NCI-H1436 treated with DMSO at 0.1 percent for 48 hours (cell line): Measurements from ENCODE around the gene SBNO2.
"Not testable (repeated sequence)": the region's sequence is repeated elsewhere in the genome, so short reads cannot be mapped to it uniquely, and the experiment has no call there.

Source experiments
- DNase-seq: peaks from one replicate; lab custom pipeline; 2025; lab: John Stamatoyannopoulos, UW

The SBNO2 gene

GRCh38 chr19:1134431-1134830 is 39.6 kb downstream of the SBNO2 start:
- no peak for DNase-seq

GRCh38 chr19:1133471-1133929 is 40.6 kb downstream of the SBNO2 start:
- no peak for DNase-seq

DNA sequence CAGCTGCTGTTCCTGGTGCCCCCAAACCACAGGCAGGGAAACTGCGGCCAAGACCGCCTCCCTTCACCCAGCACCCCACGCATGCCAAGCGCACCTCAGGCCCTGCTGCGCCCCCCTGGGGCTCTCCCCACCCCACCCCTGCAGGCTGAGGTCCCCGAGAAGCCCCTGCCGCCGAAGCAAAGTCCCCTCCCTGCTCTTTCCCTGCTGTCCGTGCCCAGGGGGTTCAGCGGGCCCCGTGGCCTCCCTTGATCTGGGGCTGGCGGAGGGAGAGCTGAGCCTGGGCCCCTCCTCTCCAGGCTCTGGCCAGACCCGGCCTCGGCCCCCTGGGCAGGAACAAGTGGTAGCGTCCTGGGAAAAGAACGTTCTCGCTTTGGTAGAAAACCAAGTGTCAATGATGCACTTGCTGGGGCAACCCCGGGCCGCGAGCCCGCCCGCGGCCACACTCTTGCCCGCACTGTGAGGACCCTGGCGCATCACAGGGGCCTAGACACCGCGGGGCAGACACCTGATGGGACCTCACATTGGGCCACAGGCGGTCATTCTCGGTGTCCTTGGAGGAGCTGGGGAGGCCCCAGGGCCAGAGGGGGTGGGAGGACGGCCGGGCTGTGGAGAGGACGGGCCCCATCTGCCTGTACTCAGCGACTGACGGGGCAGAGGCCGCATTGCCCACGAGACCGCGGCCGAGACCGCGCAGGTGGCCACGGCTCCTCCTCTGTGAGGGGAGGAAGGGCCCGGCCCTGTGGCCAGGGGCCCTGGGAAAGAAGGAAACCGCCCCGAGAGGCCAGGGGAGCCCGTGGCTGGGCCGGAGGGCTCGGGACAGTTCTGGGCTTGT is 41.3 kb downstream of the SBNO2 start:
- DNase-seq: no peak

DNA sequence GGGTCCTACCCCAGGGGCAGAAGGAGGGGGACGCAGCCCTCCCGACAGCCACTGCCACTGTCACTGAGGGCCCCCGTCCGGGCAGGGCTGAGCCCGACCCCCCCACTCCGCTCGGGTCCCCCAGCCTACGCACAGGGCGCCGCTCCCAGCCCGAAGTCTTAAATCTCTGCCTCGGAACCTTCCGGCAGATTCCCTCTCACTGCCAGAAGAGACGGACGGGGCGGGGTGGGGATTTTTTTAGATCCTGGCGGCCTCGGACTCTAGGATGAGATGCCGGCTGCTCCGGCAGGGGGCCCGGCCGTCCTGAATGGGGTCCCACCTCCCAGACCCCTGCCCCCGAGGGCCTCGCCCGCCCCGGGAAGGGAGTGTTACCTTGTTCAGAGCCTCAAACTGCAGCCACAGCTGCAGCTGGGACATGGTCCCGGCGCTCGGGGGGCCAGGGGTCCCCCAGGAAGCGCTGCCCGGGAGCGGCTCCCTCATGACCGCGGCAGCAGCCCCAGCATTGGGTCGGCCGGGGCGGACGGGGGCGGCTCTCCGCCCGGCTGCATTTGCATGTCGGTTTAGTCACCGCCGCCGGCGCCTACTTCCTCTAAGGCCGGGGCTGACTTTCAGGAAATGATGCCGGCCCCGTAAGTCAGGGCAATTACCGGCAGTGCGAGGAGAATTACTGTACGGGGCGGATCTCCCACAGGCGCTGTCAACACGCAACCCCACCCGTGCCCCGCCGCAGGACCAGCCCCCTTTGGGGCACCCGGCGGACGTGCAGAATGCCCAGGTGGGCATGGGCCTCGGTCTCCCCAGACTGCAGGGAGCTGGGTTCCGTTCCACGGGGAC is 42.1 kb downstream of the SBNO2 start:
- no peak for DNase-seq

DNA sequence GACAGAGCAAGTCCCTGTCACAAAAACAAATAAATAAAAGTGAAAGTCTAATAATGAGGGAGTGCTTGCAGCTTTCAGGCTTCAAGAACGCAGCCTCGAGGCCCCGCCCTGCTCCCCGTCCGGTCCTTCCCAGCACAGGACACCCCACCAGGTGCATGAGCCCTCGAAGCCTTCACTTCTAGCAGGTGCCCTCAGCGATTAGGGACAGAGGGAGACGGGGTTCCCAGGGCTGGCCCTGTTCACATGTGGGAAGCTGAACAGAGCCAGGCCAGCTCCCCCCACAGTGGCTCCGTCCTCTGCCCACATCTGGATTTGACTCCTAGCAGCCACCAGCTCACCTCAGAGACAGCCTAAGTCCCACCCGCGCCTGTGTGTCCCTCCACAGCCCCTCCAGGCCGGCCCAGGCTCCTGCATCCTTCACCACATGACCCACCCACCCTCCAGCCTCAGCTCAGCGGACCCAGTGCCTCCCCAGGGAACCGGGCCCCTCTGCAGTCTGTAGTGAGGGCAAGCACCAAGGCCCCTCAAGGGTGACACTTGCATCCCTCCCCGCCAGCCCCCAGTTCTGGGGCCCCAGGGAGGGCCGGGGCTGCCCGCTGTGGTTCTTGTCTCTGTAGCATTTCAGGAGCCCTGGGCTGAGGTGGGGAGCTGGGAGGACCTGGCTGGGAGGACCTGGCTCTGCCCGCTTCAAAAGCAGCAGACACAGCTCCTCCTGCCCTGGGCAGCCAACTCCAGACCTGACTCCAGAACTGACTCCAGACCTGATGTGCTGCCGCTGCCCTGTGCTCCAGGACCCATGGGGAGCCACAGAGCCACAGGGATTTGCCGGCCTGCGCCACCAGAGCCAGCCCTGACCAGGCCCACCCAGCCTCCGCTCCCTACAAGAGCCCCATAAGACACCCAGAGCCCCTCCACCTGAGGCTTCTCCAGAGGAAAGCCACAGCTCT is 43.0 kb downstream of the SBNO2 start:
- no peak for DNase-seq

GRCh38 chr19:1129535-1129934 is 44.5 kb downstream of the SBNO2 start:
- no peak for DNase-seq

DNA sequence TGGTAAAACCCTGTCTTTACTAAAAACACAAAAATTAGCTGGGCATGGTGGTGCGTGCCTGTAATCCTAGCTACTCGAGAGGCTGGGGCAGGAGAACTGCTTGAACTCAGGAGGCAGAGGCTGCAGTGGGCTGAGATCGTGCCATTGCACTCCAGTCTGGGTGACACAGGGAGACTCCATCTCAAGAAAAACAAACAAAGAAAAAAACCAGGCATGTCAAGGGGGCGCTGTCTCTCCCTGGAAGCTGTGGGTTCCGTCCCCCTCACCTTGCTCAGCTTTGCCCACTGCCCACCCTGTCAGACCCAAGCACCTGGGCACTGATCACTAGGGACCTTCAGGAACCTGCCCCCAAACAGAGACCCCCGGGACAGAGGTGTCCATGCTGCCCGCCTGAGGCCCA is 45.0 kb downstream of the SBNO2 start:
- DNase-seq: not testable (repeated sequence)

DNA sequence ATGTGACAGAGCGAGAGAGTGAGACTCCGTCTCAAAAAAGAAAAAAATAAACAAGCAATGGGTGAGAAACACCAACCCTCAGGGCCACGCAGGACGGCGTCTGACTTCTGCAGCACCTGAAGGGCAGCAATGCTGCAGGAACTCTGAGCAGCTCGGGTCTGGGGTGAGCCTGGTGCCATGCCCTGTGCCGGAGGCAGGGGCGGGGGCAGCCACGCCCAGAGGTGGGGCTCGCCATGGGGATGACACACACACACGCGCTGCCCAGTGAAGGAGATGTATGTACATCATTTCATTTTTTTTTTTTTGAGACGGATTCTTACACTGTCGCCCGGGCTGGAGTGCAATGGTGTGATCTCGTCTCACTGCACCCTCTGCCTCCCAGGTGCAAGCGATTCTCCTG is 46.0 kb downstream of the SBNO2 start:
- DNase-seq: no peak

- DNase-seq: no peak
These were observed 46.9 kb downstream of the SBNO2 start for GRCh38 chr19:1126984-1127760.

DNA sequence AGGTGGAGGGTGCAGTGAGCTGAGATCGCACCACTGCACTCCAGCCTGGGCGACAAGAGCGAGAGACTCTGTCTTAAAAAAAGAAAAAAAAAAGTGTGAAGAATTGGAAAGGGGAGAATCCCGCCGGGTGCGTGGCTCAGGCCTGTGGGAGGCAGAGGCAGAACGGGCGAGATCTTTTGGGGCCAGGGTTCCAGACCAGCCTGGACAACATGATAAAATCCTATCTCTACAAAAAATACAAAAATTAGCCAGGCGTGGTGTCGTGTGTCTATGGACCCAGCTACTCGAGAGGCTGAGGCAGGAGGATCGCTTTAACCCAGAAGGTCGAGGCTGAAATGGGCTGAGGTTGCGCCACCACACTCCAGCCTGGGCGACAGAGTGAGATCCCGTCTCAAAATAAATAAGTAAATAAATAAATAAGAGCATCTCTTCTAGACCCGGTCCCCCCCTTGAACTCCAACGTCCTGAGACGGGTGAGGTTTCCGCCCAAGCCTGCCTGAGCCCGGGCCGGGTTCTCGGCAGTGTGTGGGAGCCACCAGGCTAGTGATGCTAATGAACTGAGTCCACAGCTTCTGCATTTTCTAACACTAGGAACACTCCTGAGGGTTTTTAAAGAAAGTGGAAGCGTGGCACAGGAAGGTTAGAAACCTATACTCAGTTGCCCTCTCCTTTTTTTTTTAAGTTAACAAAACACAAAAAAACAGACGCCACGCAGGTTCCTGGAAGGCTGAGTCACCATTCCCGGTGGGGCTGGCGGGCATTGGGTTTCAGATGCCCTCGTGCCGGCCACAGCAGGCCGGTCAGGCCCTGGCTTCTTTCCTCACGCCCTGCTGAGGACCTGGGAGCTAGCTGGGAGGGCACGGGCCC is 48.2 kb downstream of the SBNO2 start:
- DNase-seq: no peak

- no peak for DNase-seq
These were observed 50.0 kb downstream of the SBNO2 start for GRCh38 chr19:1123885-1124677.

DNA sequence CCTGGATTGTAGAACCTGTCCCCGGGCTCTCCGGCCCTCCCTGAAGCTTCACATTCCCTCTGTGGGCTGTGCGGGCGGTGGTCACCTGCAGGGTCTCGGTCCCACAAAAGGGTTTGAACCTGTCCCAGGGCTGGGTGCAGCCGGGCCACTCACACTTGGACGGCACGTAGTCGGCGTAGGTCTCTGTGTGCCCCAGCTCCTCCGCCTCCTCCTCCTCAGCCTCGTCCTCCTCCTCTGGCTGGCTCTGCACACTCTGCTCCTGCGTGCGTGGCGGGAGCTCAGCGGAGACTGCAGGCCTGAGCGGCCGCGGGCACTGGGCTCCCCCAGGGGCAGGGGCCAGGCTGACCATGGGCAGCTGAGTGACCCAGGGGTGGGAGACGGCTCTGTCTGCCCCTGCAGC is 50.7 kb downstream of the SBNO2 start:
- no peak for DNase-seq

- DNase-seq: no peak
These were observed 51.1 kb downstream of the SBNO2 start for GRCh38 chr19:1122972-1123363.

GRCh38 chr19:1122021-1122971 is 51.8 kb downstream of the SBNO2 start:
- no peak for DNase-seq

- no peak for DNase-seq
These were observed 52.7 kb downstream of the SBNO2 start for GRCh38 chr19:1121395-1121794.

- DNase-seq: no peak
These were observed 54.4 kb downstream of the SBNO2 start for GRCh38 chr19:1119475-1120217.

DNA sequence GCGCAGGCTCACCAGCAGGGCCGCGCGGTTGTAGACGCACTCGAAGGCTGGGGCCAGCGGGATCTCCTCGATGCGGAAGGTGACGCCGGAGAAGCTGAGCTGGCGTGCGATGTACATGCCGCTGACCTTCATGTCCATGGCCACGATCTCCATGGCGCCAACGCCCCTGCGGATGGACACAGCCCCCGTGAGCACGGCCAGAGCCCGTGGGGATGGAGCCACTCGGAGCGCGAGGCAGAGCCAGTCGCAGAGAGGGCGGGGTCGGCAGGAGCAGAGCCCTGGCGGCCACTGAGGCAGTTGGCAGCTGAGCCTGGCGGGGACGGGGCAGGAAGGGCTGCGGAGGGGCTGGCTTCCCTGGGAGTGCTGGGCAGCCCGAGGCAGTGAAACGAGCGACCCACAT is 55.1 kb downstream of the SBNO2 start:
- DNase-seq: no peak

GRCh38 chr19:1117654-1118053 is 56.4 kb downstream of the SBNO2 start:
- DNase-seq: no peak
